Peyer's patch (tissue), 4 donors: ENCODE data around the gene RINL. TPM values are rescaled to one million over a fixed set of nuclear protein-coding genes. Genes with fewer than 3 reads are reported as not detected.

ENCODE experiments used
- DNase-seq, 3 donors: peaks; one replicate each; pipeline ENCODE4 v3.0.0-alpha.2; 2017 to 2019
- H3K27ac ChIP-seq, 4 donors: fragments of 200-600 bp; sonication (generic); one replicate each; pipeline ENCODE4 v1.5.1; 2016 to 2019
- H3K27me3 ChIP-seq, 2 donors: fragments of 200-600 bp; sonication (generic); one replicate each; pipeline ENCODE4 v1.5.1; 2019
- H3K36me3 ChIP-seq, 3 donors: fragments of 200-600 bp; sonication (generic); one replicate each; pipeline ENCODE4 v1.5.1; 2016 to 2019
- H3K4me1 ChIP-seq, 4 donors: fragments of 200-600 bp; sonication (generic); one replicate each; pipeline ENCODE4 v1.5.1; 2016 to 2019
- H3K4me3 ChIP-seq, 4 donors: fragments of 200-600 bp; sonication (generic); 1 replicate in 3 of 4; 2 replicates in 1 of 4; pipeline ENCODE4 v1.5.1; 2016 to 2019; ENCODE audit warnings: mild to moderate bottlenecking in 1 of 4
- H3K9me3 ChIP-seq, 4 donors: fragments of 200-600 bp; sonication (generic); one replicate each; pipeline ENCODE4 v1.5.1; 2016 to 2019; ENCODE audit warnings: mild to moderate bottlenecking in 1 of 4
- POLR2A ChIP-seq, 2 donors: fragments of 450-650 bp; IDR thresholded peaks; one replicate each; pipeline ENCODE4 v1.5.1; 2017; ENCODE audit warnings: antibody characterized with exemption in 2 of 2, mild to moderate bottlenecking in 2 of 2, moderate library complexity in 2 of 2
- total RNA-seq, 4 donors: library from RNA; depleted of rRNA; stranded (reverse); fragments of >200 nt; gene quantifications; one replicate each; pipeline ENCODE4 v1.1.0, GENCODE V29; 2016
- TF ChIP-seq, protein P1 (sequence below), 6 experiments: fragments of 450-650 bp in 4 of 6; fragments of 200-600 bp in 2 of 6; sonication (generic) in 1 of 6; IDR thresholded peaks; one replicate each; pipeline ENCODE4 v1.5.1; 2017 to 2019; ENCODE audit warnings: antibody characterized with exemption in 6 of 6, mild to moderate bottlenecking in 3 of 6, moderate library complexity in 1 of 6

Gene RINL
- total RNA-seq, 4 donors from 2014 or later: 4.6 to 22.3 (median 7.2) TPM

DNA sequence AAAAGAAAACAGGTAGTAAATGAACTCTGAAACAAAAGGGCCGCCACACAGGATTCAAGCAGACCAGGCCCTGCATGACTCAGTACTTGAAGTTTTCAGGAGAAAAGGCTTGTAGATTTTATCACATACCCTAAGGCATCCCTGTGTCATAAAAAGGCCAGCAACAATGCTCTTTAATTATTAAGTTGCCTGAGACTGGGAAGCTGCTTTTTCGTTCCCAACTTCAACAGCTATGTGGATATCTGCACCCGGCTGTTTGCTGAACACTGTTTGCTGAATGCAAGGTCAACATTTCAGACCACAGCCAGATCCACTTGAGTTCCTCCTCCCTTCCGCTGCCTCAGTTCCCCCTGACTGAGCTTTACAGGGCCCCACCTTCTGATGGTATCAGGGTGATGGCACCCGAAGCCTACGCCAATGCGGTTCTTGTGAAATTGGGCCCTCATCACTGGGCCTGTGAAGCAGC, 40.4 kb downstream of the RINL start:
- no peaks in the 10 kb centered on the region for H3K9me3 ChIP-seq
- TF ChIP-seq POLR2A (IDR thresholded peaks at IDR 0.05): no peak
- TF ChIP-seq, protein P1, sequence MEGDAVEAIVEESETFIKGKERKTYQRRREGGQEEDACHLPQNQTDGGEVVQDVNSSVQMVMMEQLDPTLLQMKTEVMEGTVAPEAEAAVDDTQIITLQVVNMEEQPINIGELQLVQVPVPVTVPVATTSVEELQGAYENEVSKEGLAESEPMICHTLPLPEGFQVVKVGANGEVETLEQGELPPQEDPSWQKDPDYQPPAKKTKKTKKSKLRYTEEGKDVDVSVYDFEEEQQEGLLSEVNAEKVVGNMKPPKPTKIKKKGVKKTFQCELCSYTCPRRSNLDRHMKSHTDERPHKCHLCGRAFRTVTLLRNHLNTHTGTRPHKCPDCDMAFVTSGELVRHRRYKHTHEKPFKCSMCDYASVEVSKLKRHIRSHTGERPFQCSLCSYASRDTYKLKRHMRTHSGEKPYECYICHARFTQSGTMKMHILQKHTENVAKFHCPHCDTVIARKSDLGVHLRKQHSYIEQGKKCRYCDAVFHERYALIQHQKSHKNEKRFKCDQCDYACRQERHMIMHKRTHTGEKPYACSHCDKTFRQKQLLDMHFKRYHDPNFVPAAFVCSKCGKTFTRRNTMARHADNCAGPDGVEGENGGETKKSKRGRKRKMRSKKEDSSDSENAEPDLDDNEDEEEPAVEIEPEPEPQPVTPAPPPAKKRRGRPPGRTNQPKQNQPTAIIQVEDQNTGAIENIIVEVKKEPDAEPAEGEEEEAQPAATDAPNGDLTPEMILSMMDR (IDR thresholded peaks at IDR 0.05): no peak
- no peak for DNase-seq
- peaks cover 0 to 68% (median 0%) of the 10 kb centered on the region in 3 donors for H3K36me3 ChIP-seq
- no peak overlapping the region for H3K4me3 ChIP-seq
- peak overlapping the region in 1 of 4 donors; percentile 45 for H3K27ac ChIP-seq
- H3K27me3 ChIP-seq: no peaks in the 10 kb centered on the region
- peaks cover 0 to 12% (median 3%) of the 10 kb centered on the region in 4 donors for H3K4me1 ChIP-seq

DNA sequence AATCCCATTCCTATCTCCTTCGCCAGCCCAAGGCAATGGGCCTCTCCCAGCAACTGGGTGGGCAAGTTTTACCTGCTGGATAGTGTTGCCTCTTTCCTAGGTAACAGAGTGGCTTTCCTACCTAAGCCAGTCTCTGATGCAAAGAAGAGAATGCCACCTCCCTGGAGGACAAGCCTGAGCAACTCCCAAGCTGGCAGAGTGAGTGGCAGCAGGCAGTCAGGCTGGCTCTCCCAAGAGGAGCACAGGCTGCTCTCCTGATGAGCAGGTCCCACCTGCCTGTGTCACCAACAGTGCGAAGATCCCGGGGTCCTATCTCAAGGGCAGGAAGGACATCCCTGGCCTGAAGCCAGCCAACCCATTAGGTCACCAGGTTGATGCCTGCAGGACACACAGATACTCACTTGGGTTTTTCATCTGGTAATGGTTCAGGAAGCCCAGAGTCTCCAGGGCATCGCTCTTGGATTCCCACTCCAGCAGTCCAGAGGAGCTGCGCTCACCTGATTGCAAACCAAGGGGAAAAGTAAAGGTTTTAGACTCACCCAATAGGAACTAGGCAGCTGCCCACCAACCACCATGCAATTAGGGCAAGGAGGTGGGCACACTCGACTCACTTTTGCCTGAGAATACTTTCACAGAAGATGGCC, 41.0 kb downstream of the RINL start:
- Histone ChIP-seq H3K27me3 (no peaks in the 10 kb centered on the region), H3K27ac (peak overlapping the region in 1 of 4 donors; percentile 20), H3K4me1 (peaks cover 0 to 13% (median 3%) of the 10 kb centered on the region in 4 donors), H3K36me3 (peaks cover 0 to 63% (median 0%) of the 10 kb centered on the region in 3 donors), H3K4me3 (no peak overlapping the region), H3K9me3 (no peaks in the 10 kb centered on the region)
- no peak for DNase-seq
- TF ChIP-seq POLR2A (IDR thresholded peaks at IDR 0.05): no peak
- TF ChIP-seq, protein P1 (IDR thresholded peaks at IDR 0.05): no peak

DNA sequence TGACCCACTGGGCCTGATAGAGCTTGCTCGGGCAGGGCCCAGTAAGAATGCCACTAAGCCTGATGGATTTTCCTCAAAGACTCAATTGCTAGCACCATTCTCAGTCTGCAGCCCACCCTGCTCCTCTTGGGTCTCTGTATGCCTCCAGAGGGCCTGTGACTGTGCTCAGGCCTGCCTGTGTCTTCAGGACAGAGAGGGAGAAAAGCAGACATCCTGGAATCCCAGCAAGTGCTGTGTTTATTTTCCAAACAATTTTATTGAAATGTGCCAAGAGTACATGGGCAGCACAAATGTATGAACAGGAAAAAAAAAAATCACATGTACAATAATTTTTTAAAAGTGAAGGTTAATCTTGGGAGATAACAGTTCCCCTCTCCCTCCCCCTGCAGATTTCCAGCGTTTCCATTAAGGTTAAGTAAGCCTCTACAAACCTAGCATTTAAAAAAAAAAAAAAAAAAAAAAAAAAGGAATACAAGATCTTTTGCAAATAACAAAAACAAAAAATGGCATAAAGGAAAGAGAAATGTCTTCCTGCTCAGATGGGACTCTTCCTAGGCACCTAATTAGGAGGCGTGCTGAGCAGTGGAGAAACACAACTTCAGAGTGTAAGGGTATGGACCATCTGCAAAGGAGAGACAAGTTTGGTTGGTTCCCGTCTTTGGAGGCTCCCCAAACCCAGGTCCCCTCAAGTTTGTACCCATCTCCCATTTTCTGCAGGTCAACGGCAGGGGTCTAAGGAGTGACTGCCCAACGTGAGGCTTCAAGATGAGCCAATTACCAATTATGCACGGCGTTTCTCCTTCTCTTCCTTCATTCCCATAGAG, 41.7 kb downstream of the RINL start:
- Histone ChIP-seq H3K9me3 (no peaks in the 10 kb centered on the region), H3K27me3 (no peaks in the 10 kb centered on the region), H3K27ac (peak overlapping the region in 2 of 4 donors; percentile 17 to 37), H3K4me1 (peaks cover 0 to 14% (median 3%) of the 10 kb centered on the region in 4 donors), H3K4me3 (no peak overlapping the region), H3K36me3 (peaks cover 0 to 55% (median 0%) of the 10 kb centered on the region in 3 donors)
- TF ChIP-seq, protein P1 (IDR thresholded peaks at IDR 0.05): no peak
- TF ChIP-seq POLR2A (IDR thresholded peaks at IDR 0.05): no peak
- no peak for DNase-seq

DNA sequence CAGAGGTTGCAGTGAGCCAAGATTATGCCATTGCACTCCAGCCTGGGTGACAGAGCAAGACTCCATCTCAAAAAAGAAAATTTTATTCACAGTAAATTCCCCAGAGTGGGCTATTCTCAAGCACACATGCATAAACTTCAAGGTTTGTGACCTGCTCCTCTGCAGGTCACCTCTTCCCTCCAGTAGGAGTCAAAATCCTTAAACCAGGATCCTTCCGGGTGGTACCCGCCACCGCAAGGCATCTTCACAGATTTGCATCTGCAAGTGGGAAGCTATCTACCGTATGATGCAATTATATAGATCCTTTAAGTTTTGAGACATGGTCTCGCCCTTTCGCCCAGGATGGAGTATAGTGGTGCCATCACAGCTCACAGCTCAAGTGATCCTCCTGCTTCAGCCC, 43.5 kb downstream of the RINL start:
- peaks cover 0 to 26% (median 4%) of the 10 kb centered on the region in 4 donors for H3K4me1 ChIP-seq
- DNase-seq: no peak
- no peak for TF ChIP-seq POLR2A (IDR thresholded peaks at IDR 0.05)
- TF ChIP-seq, protein P1 (IDR thresholded peaks at IDR 0.05): no peak
- peaks cover 0 to 42% (median 0%) of the 10 kb centered on the region in 3 donors for H3K36me3 ChIP-seq
- H3K27me3 ChIP-seq: no peaks in the 10 kb centered on the region
- H3K4me3 ChIP-seq: no peak overlapping the region
- no peaks in the 10 kb centered on the region for H3K9me3 ChIP-seq
- H3K27ac ChIP-seq: peak overlapping the region in 2 of 4 donors; percentile 22 to 31

DNA sequence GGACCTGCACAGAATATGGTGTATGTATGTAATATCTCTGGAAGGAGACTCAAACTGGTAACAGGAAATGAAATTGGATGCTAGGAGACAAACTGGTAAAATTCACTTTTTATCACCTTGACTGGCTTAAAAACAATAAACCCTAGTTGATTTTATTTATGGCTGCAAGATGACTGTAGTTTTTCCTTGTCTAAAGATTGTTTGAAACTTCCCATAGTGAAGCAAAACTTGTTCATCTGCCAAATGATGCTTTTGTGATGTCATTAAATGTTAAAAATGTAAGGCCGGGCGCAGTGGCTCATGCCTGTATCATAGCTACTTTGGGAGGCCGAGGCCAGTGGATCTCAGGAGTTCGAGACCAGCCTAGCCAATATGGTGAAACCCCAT, 44.0 kb downstream of the RINL start:
- H3K4me1 ChIP-seq: peaks cover 0 to 26% (median 4%) of the 10 kb centered on the region in 4 donors
- H3K27ac ChIP-seq: peak overlapping the region in 1 of 4 donors; percentile 22
- no peak for TF ChIP-seq POLR2A (IDR thresholded peaks at IDR 0.05)
- TF ChIP-seq, protein P1 (IDR thresholded peaks at IDR 0.05): no peak
- H3K9me3 ChIP-seq: no peaks in the 10 kb centered on the region
- peaks cover 0 to 42% (median 0%) of the 10 kb centered on the region in 3 donors for H3K36me3 ChIP-seq
- no peak overlapping the region for H3K4me3 ChIP-seq
- no peak for DNase-seq
- no peaks in the 10 kb centered on the region for H3K27me3 ChIP-seq
